Measurements from ENCODE around the gene ZBTB3. TPM values are rescaled to one million over a fixed set of nuclear protein-coding genes. Genes with fewer than 3 reads are reported as not detected.
"Not testable (repeated sequence)": the region's sequence is repeated elsewhere in the genome, so short reads cannot be mapped to it uniquely, and the experiment has no call there.

ZBTB3 gene
- total RNA-seq, 1 experiment from 2014 or later: 6.9 TPM

DNA sequence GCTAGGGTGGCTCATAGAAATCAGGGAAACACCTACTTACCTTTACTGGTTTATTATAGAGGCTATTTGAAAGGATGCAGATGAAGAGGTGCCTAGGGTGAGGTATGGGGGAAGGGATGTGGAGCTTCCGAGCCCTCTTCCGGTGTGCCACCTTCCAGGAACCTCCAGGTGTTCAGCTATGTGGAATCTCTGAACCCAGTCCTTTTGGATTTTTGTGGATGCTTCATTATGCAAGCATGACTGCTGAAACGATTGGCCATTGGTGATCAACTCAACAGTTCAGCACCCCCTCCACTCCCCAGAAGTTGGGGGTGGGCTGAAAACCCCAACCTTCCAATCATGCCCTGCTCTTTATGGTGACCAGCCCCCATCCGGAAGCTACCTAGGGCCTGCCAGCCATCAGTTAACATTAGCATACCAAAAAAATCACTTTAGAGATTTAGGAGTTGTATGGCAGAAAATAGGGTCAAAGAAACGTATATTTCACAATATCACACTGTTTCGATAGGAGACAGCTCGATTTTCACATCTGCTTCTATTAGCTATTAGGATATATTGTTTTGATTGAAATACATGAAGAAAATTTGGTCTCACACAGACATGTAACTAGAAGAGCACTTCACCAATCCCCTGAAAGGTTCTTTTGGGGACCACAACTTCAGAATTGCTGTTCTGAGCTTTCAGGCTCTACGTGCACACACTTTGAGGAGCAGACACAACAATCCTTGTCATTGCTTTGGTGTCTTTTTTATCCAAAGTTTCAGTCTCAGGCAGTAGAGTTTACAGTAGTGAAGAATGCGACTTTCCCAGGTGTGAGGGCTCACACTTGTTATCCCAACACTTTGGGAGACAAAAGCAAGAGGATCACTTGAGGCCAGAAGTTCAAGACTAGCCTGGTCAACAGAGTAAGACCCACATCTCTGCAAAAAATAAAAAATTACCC lies 4.2 kb upstream of the ZBTB3 start:
- DNase-seq (ENCODE audit: low spot score): no peak

DNA sequence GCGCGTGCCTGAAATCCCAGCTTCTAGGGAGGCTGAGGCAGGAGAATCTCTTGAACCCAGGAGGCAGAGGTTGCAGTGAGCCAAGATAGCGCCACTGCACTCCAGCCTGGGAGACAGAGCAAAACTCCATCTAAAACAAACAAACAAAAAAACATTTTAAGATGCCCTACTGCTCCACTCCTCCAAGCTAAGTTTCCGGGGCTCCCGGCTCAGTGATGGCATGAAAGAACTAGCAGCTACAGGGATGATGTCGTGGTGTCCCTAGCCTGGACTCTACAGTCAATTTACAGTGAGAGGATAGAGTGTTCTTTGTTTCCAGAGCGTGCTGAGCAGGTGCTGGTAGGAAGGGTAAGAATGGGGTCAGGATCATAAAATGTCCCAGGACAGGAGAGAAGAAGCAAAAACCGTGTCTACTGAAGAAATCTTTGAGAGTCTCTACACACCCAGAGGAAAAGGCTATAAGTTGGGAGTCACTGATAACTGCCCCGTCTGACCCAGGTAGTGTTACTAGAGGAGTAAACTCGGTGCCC lies 1.2 kb upstream of the ZBTB3 start:
- DNase-seq (ENCODE audit: low spot score): no peak

DNA sequence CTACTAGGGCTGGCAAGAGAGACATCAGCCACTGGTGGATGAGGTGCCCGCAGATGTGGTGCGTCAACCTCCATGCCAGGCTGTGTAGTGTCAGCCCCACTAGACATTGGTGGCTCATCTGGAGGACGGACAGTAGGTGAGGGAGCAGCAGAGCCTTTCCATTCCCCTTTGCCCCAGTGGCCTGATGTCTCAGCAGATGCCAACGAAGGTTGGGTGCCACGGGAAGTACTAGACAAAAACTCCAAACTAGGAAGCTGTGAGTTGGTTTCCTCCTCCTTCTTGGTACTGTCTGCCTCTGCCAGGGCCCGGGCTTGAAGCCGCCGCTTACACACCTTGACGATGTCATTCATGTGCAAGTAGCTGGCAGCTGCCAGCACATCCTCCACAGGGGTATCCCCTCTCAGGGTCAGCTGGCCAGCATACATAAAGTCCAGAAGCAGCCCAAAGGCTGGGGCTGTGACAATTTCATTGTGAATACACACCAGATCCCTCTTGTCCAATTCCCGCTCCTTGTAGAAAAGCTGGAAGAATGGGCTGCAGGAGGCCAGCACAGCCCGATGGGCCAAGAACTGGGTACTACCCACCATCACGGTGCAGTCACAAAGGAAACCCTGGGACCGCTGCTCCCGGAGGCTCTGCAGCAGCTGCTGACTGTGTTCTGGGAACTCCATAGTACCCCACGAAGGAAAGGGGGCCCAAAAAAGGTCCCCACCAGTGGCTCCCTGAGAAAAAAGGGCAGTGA lies 795 bp downstream of the ZBTB3 start:
- no peak for DNase-seq (ENCODE audit: low spot score)

DNA sequence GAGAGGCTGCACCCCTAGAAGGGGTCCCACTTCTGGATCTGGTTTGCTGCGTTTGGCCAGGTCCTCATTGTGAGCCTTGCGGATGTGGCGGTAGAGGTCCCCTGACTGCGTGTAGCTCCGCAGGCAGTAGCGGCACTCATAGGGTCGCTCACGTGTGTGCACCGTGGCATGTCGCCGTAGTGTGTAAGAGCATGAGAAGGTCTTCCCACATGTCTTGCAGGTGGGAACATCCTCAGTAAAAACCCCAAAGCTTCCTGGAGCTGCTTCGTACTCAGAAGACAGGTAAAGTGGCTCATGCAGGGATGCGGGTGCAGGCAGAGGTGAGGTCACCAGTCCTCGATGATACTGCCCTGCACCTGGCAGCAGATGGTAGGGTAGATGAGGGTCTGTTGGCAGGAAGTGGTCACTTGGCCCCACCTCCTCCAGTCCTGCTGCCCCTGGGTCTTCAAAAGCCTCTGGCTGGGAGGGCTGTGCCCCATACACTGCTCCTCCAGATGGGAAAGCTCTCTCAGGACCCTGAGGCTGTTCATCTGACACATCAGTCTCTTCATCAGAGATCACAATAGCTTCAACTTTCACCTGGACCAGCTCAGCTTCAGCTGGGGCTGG lies 1.7 kb downstream of the ZBTB3 start:
- DNase-seq (ENCODE audit: low spot score): no peak

DNA sequence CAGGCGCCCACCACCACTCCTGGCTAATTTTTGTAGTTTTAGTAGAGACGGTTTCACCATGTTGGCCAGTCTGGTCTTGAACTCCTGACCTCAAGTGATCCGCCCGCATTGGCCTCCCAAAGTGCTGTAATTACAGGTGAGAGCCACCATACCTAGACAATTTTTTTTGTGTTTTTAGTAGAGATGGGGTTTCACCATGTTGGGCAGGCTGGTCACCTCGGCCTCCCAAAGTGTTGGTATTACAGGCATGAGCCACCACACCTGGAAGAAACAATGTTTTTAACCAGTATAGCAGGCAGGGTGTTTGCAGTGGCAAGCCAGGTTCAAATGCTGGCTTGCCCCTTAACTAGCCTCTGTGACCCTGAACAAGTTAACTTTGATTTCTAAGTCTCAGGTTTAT lies 4.0 kb downstream of the ZBTB3 start:
- not testable (repeated sequence) for DNase-seq (ENCODE audit: low spot score)

DNA sequence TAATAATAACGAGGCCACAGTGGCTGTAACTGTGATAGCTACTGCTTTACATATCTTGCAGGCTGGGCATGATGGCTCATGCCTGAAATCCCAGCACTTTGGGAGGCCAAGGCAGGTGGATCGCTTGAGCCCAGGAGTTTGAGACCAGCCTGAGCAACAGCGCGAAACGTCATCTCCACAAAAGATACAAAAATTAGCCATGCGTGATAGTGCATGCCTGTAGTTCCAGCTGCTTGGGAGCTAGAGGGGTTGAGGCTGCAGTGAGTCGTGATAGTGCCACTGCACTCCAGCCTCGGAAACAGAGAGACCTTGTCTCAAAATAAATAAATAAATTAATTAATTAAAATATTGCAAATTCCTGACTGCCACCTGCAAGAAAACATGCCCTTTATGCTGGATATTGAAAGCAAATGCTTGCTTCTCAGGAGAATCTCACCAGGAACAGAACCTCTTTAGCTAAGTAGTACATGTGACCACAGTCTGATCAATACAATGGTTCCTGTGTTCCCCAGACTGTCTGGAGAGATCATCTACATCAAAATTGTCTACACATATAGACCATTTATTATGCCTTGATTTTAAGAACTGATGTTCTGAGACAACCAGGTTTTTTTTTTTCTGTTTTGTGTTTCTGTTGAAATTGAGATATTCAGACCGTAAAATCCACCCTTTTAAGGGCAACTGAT lies 6.3 kb downstream of the ZBTB3 start:
- DNase-seq (ENCODE audit: low spot score): no peak

DNA sequence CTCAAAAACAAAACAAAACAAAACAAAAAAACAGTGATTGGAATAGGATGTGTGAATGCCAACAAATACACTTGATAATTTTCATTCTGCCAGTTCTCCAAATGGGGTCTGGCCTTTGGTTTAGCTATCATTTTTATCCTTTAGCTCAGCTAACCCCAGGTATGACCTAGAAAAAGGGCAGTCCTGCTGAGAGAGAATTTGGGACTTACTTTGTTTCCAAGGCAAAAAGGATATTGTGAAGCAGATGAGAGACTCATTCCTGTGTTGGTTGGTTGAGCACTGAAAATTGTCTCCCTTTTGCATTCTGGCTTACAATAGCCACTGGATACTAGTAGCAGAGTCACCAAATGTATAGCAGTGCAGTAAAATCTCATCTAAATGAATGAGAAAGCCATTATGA lies 16.8 kb downstream of the ZBTB3 start:
- DNase-seq (ENCODE audit: low spot score): no peak

DNA sequence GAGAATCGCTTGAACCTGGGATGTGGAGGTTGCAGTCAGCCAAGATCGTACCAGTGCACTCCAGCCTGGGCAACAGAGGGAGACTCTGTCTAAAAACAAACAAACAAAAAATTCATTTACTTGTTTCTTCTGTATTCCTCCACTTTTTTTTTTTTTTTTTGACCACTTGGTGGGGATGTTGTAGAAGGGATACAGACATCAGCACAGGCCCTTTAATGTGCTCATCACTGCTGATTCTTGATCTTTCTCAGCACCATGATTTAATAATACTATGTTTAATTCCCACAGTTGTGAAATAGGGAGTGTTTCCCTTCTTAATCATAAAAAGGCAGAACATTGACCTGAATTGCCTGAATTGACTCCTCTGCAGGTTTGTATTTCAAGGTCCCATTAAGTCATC lies 21.1 kb downstream of the ZBTB3 start:
- no peak for DNase-seq (ENCODE audit: low spot score)

DNA sequence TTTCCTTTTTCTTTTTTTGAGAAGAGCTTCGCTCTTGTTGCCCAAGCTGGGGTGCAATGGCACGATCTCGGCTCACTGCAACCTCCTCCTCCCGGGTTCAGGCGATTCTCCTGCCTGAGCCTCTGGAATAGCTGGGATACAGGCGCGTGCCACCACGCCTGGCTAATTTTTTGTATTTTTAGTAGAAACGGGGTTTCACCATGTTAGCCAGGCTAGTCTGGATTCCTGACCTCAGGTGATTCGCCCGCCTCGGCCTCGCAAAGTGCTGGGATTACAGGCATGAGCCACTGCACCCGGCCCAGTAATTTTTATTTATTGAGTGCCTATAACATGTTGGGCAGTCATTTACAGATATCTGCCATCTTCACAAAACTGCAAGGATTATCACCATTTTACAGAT lies 23.9 kb downstream of the ZBTB3 start:
- DNase-seq (ENCODE audit: low spot score): not testable (repeated sequence)

DNA sequence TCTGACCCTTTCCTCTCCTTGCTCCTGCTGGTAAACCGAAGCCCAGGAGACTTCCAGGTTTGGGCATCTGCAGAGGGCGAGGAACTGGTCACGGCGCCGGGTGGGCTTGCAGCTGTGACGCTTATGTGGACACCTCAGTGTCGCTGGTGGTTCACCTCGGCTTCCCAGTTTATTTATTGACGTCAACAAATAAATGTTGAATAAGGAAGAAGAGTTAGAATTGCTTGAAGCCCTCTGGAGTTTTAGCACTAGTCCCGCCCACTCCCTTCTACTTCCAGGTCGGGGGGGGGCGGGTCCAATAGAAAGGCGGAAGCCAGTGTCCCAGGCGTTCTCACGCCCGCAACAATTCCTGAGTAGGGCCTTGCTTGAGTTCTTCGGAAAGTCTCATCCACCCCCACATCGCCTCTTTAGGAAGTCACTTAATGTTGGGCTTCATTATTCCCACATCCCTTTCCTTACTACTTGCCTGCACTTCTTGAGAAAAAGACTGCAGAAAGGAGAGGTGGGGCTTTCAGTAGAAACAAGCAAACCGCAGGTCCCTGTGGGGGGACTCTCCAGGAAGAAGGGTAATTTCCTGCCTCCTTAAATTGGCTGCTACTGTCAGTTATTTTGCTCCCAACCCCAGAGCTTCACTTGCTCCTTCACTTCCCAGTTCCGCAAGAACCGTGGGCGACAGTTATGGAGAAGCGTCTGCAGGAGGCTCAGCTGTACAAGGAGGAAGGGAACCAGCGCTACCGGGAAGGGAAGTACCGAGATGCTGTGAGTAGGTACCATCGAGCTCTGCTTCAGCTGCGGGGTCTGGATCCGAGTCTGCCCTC lies 25.6 kb downstream of the ZBTB3 start, which contains the start of gene TTC9C:
Gene TTC9C (plus strand): TSS at position 316 of the 818 bp plus-strand sequence. CDS start 363 bp downstream, at position 679.
- DNase-seq (ENCODE audit: low spot score): peak; percentile 84

DNA sequence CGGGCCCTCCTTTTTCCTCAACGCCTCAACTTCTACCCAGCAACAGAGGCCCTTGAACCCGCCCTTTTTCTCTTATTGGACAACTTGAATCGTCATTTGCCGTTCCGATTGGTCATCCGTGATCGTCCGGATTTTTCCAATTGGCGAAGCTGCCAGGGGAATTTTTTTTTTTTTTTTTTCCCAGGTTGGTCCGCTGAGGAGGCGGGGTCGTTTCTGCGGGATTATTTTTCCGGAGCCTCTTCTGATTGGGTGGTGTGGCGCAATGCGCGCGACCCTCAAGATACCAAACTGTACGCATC lies 26.1 kb downstream of the ZBTB3 start:
- peak; percentile 96 for DNase-seq (ENCODE audit: low spot score)

DNA sequence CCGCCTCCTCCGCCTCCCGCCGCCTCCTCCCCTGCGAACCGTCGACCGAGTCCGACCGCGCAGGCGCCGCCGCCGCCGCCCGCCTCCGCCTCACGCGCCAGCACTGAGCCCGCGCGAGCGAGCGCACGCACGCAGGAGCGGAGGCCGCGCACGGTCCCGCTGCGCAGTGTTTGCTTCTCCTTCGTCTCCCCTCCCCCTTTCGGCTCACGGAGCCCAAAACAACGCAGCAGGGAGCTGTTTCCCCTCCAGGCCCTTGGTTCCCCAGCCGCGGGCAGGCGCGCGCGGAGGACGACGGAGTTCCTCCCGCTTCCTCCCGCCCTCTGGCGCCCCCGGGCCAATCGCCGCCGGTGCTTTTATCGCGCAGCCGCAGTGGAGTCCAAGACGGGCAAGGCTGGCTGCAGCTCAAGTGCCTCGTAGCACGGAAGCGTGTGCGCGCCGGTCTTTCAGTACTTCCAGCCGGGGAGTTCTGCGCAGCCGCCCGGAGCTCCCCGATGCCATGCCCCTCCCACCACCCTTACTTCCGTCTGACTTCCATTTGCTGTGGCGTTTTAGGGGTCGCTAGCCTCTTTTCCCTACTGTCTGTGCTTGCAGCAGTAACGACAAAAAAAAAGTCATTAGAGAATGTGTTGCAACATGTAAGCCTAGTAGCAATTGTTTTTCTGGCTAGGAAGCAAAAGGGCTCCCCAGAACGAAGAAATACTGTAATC lies 26.6 kb downstream of the ZBTB3 start, which contains the start of gene HNRNPUL2:
Gene HNRNPUL2 (minus strand): TSS at position 293 of the 707 bp plus-strand sequence. CDS start 301 bp downstream, outside the sequence.
- DNase-seq (ENCODE audit: low spot score): peak; percentile 99

DNA sequence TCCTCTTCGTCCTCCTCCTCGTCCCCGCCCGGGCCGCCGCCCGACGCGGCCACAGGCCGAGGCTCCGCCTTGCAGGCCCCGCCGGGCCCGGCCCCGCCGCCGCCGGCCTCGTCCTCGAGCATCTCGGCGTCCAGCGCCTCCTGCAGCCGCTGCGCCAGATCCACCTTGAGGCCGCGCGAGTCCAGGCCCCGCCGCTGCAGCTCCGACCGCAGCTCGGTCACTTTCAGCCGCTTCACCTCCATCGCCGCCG lies 27.1 kb downstream of the ZBTB3 start:
- no peak for DNase-seq (ENCODE audit: low spot score)

DNA sequence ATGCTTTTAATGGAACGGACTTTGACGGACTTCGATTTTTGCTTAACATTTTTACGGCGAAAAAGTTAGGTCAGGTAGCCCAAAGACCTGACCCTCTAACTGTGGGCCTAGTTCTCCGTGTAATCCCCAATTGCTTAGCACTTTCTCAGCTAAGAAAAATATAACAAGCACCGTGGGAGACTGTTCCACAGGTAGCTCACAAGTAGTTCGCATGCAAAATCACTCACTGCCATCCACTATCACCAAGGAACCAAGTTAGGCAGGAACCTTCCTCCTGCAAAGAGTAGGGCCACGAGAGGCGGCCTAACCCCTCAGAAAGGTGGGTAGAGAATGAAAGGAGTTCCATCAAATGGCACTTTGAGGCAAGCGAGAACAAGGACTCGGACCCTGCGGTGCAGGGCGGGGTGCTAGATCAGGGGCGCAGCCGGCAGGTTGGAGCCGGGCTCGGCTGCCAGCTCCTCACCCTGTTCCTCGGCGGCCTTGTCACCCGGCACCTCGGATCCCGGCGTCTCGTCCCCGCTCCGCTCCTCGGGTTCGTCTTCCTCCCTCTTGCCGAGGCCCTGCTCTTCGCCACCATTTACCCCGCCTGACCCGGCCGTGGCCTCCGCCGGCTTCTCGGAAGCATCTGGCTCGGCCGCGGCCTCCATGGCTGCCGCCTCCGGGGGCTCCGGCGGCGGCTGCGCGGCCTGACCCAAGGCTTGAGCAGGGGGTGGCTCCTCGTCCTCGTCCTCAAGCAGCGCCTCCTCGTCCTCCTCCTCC lies 27.6 kb downstream of the ZBTB3 start:
- no peak for DNase-seq (ENCODE audit: low spot score)

DNA sequence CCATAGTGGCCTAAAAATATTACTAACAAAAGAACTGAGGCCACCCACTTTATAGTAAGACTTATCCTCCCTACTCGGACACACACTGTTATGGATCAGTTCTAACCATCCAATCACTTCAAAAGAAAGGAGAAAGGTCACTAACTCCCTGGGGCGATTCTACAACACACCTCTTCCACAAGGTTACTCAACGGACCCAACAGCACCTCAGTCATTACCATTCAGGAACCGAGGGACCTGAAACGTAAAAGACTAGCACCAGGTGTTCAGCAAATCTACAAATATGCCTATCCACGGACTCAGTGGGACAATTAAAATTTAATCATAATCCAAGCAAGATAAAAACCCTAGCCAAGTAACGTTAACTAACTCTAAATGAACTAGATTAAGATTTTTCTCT lies 28.3 kb downstream of the ZBTB3 start:
- DNase-seq (ENCODE audit: low spot score): no peak

DNA sequence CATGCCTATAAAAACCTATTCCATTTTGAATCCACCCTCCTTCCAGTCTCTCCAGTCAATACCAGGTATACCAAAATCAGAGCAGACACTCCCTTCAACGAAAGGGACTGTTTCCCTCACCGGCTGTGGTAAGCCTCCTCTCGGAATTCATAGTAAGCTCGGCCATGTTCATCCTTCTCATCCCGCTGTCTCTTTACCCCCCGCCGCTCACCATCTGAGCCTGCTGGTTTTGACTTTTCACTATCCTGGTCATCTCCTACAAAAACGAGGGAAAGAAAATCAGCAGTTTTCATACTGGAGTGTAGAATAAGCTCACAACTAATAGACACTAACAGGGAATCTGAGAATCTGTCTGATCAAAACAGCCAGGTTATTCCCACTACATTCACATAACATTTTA lies 29.8 kb downstream of the ZBTB3 start:
- no peak for DNase-seq (ENCODE audit: low spot score)

DNA sequence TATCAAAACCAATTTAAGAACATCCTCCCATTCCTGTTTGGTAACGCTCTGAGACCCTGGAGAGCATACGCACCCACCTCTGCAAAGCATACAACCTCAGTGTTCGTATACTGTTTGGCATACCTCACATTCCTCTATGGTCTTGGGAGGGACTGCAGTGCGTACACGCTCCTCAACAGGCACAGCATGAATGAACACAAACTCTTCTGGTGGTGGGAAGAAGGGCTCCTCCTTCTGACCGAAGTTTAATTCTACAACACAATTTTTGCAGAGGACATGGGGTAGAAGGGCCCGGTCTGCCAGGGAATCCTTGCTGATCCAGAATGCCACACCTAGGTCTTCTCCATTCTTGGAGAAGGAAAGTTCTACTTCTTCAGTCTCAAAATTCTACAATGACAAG lies 32.0 kb downstream of the ZBTB3 start:
- DNase-seq (ENCODE audit: low spot score): no peak

DNA sequence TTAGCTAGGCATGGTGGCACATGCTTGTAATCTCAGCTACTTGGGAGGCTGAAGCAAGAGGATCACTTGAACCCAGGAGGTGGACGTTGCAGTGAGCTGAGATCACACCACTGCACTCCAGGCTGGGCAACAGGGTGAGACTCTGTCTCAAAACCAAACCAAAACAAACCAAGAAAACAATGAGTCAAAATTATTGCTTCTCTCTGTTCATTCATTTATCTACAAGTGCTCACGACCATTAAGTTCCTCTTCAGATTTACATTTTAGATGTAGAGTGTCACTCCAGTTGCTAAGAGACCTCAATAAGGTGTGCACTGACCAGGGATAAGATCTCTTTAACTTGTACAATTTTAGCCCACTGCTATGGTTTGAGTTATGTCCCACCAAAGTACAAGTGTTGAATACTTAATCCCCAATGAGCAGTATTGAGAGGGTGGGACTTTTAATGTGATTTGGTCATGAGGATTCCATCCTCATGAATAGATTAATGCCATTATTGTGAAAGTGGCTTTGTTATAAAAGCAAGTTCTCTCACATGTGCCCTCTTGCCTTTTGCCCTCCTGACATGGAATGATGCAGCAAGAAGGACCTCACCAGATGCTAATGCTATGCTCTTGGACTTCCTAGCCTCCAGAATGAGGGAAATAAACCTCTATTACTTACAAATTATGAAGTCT lies 34.5 kb downstream of the ZBTB3 start:
- DNase-seq (ENCODE audit: low spot score): no peak

DNA sequence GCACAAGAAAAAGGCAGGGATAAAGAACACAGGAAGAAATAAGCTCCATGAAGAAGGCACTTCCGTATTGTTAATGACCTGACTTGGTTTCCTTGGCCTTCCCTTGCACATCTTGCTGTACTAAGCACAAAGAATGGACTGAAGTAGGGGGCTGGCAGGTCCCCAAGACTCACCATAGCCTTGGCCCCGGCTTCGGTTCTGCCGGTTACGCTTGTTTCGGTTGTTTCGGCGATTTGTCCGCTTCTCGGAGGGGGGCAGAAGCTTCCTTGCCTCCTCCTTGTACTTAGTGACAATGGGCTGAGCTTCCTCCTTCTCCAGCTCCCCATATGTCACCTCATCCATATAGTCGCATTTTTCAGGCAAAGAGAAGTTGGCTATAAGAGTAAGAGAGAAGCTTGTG lies 37.1 kb downstream of the ZBTB3 start:
- no peak for DNase-seq (ENCODE audit: low spot score)

All from H4 (cell line).